H1 (cell line): Measurements from ENCODE around the gene ADM.

Experiments
- ATF3 ChIP-seq: IDR thresholded peaks from 2 replicates; pipeline ENCODE4 v1.6.1; 2011; ENCODE audit warnings: low read depth, mild to moderate bottlenecking, low read length; ENCODE audit not compliant: insufficient read depth
- BCL11A ChIP-seq, 2 experiments: IDR thresholded peaks; one replicate each; pipeline ENCODE4 v1.6.1; 2011; ENCODE audit warnings: low read depth in 2 of 2, low read length in 2 of 2, mild to moderate bottlenecking in 2 of 2
- CTCF ChIP-seq, 3 experiments: IDR thresholded peaks; 1 replicate in 2 of 3; 2 replicates in 1 of 3; pipeline versions ENCODE4 v1.5.1 to v1.6.1; 2011; ENCODE audit warnings: low read length in 3 of 3, mild to moderate bottlenecking in 3 of 3, inconsistent platforms in 2 of 3, low read depth in 1 of 3, moderate library complexity in 1 of 3; ENCODE audit not compliant: insufficient read depth in 1 of 3; ENCODE audit errors: control extremely low read depth in 1 of 3
- EZH2 ChIP-seq: fragments of 200-600 bp; sonication (generic); IDR thresholded peaks from 2 replicates; pipeline ENCODE4 v1.7.1; 2012; ENCODE audit warnings: low read depth, mild to moderate bottlenecking, moderate library complexity, low read length, inconsistent platforms; ENCODE audit not compliant: severe bottlenecking
- HDAC2 ChIP-seq, 2 experiments: fragments of 300-600 bp in 1 of 2; sonication (generic) in 1 of 2; IDR thresholded peaks; 2 replicates each; pipeline ENCODE4 v1.6.1; 2011 to 2012; ENCODE audit warnings: low read depth in 2 of 2, low read length in 2 of 2, mild to moderate bottlenecking in 2 of 2, moderate library complexity in 2 of 2, borderline replicate concordance in 1 of 2, inconsistent platforms in 1 of 2
- JUND ChIP-seq: IDR thresholded peaks from 2 replicates; pipeline ENCODE4 v1.6.1; 2011; ENCODE audit warnings: mild to moderate bottlenecking, improper control_type of control experiment, low read length
- MAFK ChIP-seq: IDR thresholded peaks from 2 replicates; pipeline ENCODE4 v1.6.1; 2012; ENCODE audit warnings: low read depth, mild to moderate bottlenecking, improper control_type of control experiment, low read length
- PHF8 ChIP-seq: fragments of 200-600 bp; sonication (generic); conservative IDR thresholded peaks from 2 replicates; pipeline ENCODE4 v1.7.1; 2012; ENCODE audit warnings: low read depth, mild to moderate bottlenecking, inconsistent platforms, low read length, moderate library complexity
- POLR2AphosphoS5 ChIP-seq: IDR thresholded peaks from 2 replicates; pipeline ENCODE4 v1.6.1; 2011; ENCODE audit warnings: low read depth, low read length
- RAD21 ChIP-seq, 2 experiments: IDR thresholded peaks in 1 of 2; conservative IDR thresholded peaks in 1 of 2; 2 replicates each; pipeline ENCODE4 v1.6.1; 2011; ENCODE audit warnings: low read depth in 2 of 2, low read length in 2 of 2, improper control_type of control experiment in 1 of 2, inconsistent platforms in 1 of 2, mild to moderate bottlenecking in 1 of 2, moderate library complexity in 1 of 2
- SP2 ChIP-seq: IDR thresholded peaks from 2 replicates; pipeline ENCODE4 v1.6.1; 2012; ENCODE audit warnings: mild to moderate bottlenecking, low read length, inconsistent platforms
- USF2 ChIP-seq: IDR thresholded peaks from 2 replicates; pipeline ENCODE4 v1.6.1; 2011; ENCODE audit warnings: low read length, improper control_type of control experiment
- YY1 ChIP-seq: IDR thresholded peaks from 2 replicates; pipeline ENCODE4 v1.6.1; 2011; ENCODE audit warnings: low read depth, mild to moderate bottlenecking, low read length

- no peak for TF ChIP-seq SP2
- no peak for TF ChIP-seq CTCF (IDR thresholded peaks at IDR 0.05; ENCODE audit: control extremely low read depth in 1 of 3, insufficient read depth in 1 of 3, low read depth in 1 of 3, low read length in 3 of 3)
- no peak for TF ChIP-seq POLR2AphosphoS5
- TF ChIP-seq USF2 = no peak
- TF ChIP-seq ATF3 = no peak
- TF ChIP-seq JUND = no peak
- TF ChIP-seq MAFK = no peak
- no peak for TF ChIP-seq HDAC2 (IDR thresholded peaks at IDR 0.05; ENCODE audit: borderline replicate concordance in 1 of 2, low read depth in 2 of 2, low read length in 2 of 2)
- no peak for TF ChIP-seq EZH2
- no peak for TF ChIP-seq YY1
- no peak for TF ChIP-seq BCL11A (IDR thresholded peaks at IDR 0.05; ENCODE audit: low read depth in 2 of 2, low read length in 2 of 2)
- no peak for TF ChIP-seq PHF8
- no peak for TF ChIP-seq RAD21 (IDR thresholded peaks at IDR 0.05 in 1 of 2, conservative IDR thresholded peaks at IDR 0.05 in 1 of 2; ENCODE audit: low read depth in 2 of 2, low read length in 2 of 2)
These were observed 10.2 kb downstream of the ADM start for GRCh38 chr11:10315083-10315482.
